Measurements from ENCODE around the gene TFF3. TPM values are rescaled to one million over a fixed set of nuclear protein-coding genes. Genes with fewer than 3 reads are reported as not detected.
A peak's percentile ranks its signal among the peaks of the same experiment; 100 is the strongest.

Gene TFF3
- total and polyA plus RNA-seq, 2 donors from 2014 or later = 10.0 to 22.4 TPM

GRCh38 chr21:42358937-42359336, 43.7 kb upstream of the TFF3 start:
- no peaks in the 10 kb centered on the region for H3K36me3 ChIP-seq (ENCODE audit: control insufficient read depth in 2 of 3, insufficient read depth in 3 of 3, low read length in 3 of 3)
- no peak for FAIRE-seq
- H3K4me1 ChIP-seq (ENCODE audit: control insufficient read depth in 2 of 3, insufficient read depth in 2 of 3, low read depth in 1 of 3, low read length in 3 of 3) = no peaks in the 10 kb centered on the region
- no peak for TF ChIP-seq CTCF (IDR thresholded peaks at IDR 0.05; ENCODE audit: borderline replicate concordance, extremely low read depth, insufficient read depth)
- intact Hi-C loops (cut with DNase I) = no loop called here
- peak in 1 of 5 donors; percentile 2 for DNase-seq
- no peak overlapping the region for H3K27ac ChIP-seq (ENCODE audit: low read depth in 2 of 2, low read length in 2 of 2)
- no peaks in the 10 kb centered on the region for H3K27me3 ChIP-seq (ENCODE audit: control insufficient read depth, insufficient read depth, low read length)
- no peak overlapping the region for H3K4me3 ChIP-seq (ENCODE audit: low read length in 3 of 3)
- H3K9me3 ChIP-seq (ENCODE audit: control insufficient read depth in 2 of 3, insufficient read depth in 1 of 3, low read length in 3 of 3) = peaks cover 0 to 13% (median 0%) of the 10 kb centered on the region in 3 donors
- no peak overlapping the region for H3K9ac ChIP-seq (ENCODE audit: low read length in 3 of 3)

DNA sequence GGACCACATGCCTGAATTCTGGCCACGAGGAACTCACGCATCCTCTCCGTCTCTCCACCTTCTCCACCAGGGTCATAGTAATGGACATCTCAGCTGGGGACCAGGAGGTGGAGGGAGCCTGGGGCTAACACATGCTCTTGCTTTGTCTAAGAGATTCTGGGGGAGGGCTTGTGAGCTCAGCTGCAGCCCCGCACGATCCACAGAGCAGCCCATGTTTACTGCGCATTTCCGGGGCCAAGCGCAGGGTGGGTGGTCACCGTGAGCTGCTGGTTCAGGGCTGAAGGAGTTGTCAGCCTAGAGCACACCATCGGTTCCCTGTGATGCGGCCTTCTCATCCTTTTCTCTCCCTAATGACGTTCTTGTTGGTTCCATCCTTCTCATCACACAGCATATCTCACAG, 43.1 kb upstream of the TFF3 start:
- DNase-seq (peak in 1 of 5 donors; percentile 26), FAIRE-seq (no peak)
- Histone ChIP-seq H3K36me3 (ENCODE audit: control insufficient read depth in 2 of 3, insufficient read depth in 3 of 3, low read length in 3 of 3) (no peaks in the 10 kb centered on the region), H3K9ac (ENCODE audit: low read length in 3 of 3) (no peak overlapping the region), H3K27ac (ENCODE audit: low read depth in 2 of 2, low read length in 2 of 2) (no peak overlapping the region), H3K9me3 (ENCODE audit: control insufficient read depth in 2 of 3, insufficient read depth in 1 of 3, low read length in 3 of 3) (peaks cover 0 to 14% (median 0%) of the 10 kb centered on the region in 3 donors), H3K4me3 (ENCODE audit: low read length in 3 of 3) (no peak overlapping the region), H3K4me1 (ENCODE audit: control insufficient read depth in 2 of 3, insufficient read depth in 2 of 3, low read depth in 1 of 3, low read length in 3 of 3) (no peaks in the 10 kb centered on the region), H3K27me3 (ENCODE audit: control insufficient read depth, insufficient read depth, low read length) (no peaks in the 10 kb centered on the region)
- intact Hi-C loops (cut with DNase I) = no loop called here
- TF ChIP-seq CTCF (IDR thresholded peaks at IDR 0.05; ENCODE audit: borderline replicate concordance, extremely low read depth, insufficient read depth) = no peak

DNA sequence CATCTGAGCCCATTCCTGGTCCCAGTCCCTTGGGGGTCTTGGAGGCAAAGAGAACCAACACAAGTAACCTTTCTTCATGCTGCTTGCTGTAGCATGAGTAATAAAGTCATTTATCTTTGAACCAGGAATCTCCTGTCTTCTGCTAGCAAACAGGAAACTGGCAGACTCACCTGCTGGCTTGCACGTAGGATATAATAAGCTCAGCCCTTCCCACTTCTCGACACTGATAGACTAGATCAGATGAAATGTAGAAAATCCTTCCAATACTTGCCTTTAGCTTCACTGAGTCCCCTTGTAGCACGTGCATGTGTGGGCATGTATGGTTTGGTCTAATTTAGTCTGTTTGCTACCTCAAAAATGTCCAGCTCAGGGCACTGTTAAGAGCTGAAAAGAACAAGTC, 42.1 kb upstream of the TFF3 start:
- H3K36me3 ChIP-seq (ENCODE audit: control insufficient read depth in 2 of 3, insufficient read depth in 3 of 3, low read length in 3 of 3) = no peaks in the 10 kb centered on the region
- H3K9me3 ChIP-seq (ENCODE audit: control insufficient read depth in 2 of 3, insufficient read depth in 1 of 3, low read length in 3 of 3) = peaks cover 0 to 14% (median 0%) of the 10 kb centered on the region in 3 donors
- FAIRE-seq (no peak), DNase-seq (no peak)
- no peaks in the 10 kb centered on the region for H3K27me3 ChIP-seq (ENCODE audit: control insufficient read depth, insufficient read depth, low read length)
- no peak overlapping the region for H3K9ac ChIP-seq (ENCODE audit: low read length in 3 of 3)
- H3K4me3 ChIP-seq (ENCODE audit: low read length in 3 of 3) = no peak overlapping the region
- H3K27ac ChIP-seq (ENCODE audit: low read depth in 2 of 2, low read length in 2 of 2) = no peak overlapping the region
- no peaks in the 10 kb centered on the region for H3K4me1 ChIP-seq (ENCODE audit: control insufficient read depth in 2 of 3, insufficient read depth in 2 of 3, low read depth in 1 of 3, low read length in 3 of 3)
- no peak for TF ChIP-seq CTCF (IDR thresholded peaks at IDR 0.05; ENCODE audit: borderline replicate concordance, extremely low read depth, insufficient read depth)
- intact Hi-C loops (cut with DNase I) = no loop called here

- Histone ChIP-seq H3K9me3 (ENCODE audit: control insufficient read depth in 2 of 3, insufficient read depth in 1 of 3, low read length in 3 of 3) (peaks cover 0 to 14% (median 0%) of the 10 kb centered on the region in 3 donors), H3K27me3 (ENCODE audit: control insufficient read depth, insufficient read depth, low read length) (no peaks in the 10 kb centered on the region), H3K4me3 (ENCODE audit: low read length in 3 of 3) (no peak overlapping the region), H3K9ac (ENCODE audit: low read length in 3 of 3) (no peak overlapping the region), H3K27ac (ENCODE audit: low read depth in 2 of 2, low read length in 2 of 2) (no peak overlapping the region), H3K36me3 (ENCODE audit: control insufficient read depth in 2 of 3, insufficient read depth in 3 of 3, low read length in 3 of 3) (no peaks in the 10 kb centered on the region), H3K4me1 (ENCODE audit: control insufficient read depth in 2 of 3, insufficient read depth in 2 of 3, low read depth in 1 of 3, low read length in 3 of 3) (no peaks in the 10 kb centered on the region)
- peak in 1 of 5 donors; percentile 2 for DNase-seq
- no peak for FAIRE-seq
- intact Hi-C loops (cut with DNase I) = no loop called here
- no peak for TF ChIP-seq CTCF (IDR thresholded peaks at IDR 0.05; ENCODE audit: borderline replicate concordance, extremely low read depth, insufficient read depth)
Observed at GRCh38 chr21:42356650-42357049, 41.4 kb upstream of the TFF3 start.

Data from kidney (tissue), 14 donors.